GM12874 (cell line): ENCODE measurements around the gene WIZ.

ENCODE experiments used
- TF ChIP-seq, protein P1 (sequence below): IDR thresholded peaks from 2 replicates; pipeline ENCODE4 v1.5.1; 2011; ENCODE audit warnings: low read depth, mild to moderate bottlenecking, control low read depth, low read length, moderate library complexity; ENCODE audit not compliant: insufficient read depth

The WIZ gene

DNA sequence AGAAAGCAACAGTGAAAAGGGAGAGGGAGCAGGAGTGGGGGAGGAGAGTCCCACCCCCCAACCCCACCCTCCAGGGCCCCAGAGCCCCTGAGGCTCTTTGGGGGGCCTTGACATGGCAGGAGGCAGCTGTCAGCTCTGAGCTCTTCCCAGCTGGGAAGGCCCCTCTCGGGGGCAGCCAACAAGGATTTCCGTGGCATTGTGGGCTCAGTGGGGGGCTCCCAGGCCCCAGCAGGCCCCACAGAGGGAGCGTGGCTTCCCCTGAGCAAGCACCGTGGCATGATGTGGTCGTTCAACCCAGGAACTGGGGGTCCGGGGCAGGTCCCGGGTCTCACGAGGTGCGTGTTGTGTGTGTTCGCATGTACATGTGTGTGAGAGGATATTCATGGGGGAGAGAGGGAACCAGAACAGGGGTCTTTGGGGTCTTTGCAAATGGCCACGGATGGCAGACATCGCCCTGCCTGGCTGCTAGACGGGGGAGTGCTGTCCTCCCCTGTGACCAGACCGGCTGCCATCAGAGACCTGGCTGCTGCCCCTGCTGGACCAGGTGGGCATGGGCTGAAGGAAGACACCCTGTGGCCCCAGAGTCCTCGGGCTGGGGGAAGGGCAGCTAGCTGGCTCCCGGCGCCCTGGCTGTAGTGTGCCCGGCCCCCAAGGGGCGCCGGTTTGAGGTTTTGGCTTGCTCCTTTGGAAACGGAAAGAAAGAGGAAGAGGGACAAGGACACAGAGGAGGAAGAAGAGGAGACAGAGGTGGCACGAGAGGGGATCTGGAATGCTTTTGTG lies 27.3 kb downstream of the WIZ start:
- TF ChIP-seq, protein P1, sequence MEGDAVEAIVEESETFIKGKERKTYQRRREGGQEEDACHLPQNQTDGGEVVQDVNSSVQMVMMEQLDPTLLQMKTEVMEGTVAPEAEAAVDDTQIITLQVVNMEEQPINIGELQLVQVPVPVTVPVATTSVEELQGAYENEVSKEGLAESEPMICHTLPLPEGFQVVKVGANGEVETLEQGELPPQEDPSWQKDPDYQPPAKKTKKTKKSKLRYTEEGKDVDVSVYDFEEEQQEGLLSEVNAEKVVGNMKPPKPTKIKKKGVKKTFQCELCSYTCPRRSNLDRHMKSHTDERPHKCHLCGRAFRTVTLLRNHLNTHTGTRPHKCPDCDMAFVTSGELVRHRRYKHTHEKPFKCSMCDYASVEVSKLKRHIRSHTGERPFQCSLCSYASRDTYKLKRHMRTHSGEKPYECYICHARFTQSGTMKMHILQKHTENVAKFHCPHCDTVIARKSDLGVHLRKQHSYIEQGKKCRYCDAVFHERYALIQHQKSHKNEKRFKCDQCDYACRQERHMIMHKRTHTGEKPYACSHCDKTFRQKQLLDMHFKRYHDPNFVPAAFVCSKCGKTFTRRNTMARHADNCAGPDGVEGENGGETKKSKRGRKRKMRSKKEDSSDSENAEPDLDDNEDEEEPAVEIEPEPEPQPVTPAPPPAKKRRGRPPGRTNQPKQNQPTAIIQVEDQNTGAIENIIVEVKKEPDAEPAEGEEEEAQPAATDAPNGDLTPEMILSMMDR: no peak

DNA sequence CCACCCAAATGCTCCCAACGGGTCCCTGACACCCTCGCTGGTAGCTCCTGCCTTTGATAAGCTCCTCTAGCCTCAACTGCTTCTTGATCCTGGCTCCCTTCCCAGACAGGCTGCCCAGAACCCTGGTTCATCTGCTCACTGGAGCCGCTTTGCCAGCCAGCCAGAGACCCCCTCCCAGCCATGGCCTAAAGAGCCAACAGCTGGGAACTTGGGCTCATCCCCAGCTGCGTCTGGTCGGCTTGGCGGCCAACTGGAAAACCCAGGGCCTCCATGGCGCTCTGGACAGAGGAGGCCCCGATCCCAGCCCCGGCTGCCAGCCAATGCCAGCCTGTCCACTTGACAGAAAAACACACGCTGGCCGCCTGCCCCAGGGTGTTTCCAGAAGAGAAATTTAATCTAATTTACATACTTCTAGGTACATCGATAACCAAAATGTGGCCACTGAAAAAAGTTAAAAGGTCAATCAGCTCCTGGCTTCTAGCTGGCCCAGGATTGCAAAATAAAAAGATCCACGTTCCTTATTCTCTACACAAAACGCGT lies 28.0 kb downstream of the WIZ start:
- TF ChIP-seq, protein P1: no peak

DNA sequence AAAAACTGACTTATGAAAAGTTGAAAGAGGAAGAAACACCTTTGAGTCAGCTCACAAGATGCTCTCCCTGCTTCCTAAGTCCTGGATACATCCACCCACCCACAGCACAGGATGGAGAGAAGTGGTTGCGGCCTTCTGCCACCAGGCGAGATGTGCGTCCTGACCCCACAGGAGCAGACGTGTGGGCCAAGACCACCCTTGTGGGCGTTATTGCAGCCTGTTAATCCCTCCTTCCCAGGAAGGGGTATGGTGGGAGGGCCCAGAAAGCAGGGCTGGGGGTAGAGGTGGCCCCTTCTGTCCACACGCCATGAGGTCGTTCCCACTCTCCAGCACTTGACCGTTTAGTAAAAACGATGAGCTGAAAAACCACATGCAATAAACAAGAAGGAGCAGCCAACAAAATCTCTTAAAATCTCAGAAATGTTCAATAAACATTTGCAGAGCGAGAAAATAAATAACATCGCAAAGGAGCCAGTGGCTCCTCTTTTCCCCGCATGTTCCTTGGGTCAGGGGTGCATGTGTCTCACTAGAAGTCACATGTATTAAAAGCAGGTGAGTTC lies 28.5 kb downstream of the WIZ start:
- TF ChIP-seq, protein P1: no peak

DNA sequence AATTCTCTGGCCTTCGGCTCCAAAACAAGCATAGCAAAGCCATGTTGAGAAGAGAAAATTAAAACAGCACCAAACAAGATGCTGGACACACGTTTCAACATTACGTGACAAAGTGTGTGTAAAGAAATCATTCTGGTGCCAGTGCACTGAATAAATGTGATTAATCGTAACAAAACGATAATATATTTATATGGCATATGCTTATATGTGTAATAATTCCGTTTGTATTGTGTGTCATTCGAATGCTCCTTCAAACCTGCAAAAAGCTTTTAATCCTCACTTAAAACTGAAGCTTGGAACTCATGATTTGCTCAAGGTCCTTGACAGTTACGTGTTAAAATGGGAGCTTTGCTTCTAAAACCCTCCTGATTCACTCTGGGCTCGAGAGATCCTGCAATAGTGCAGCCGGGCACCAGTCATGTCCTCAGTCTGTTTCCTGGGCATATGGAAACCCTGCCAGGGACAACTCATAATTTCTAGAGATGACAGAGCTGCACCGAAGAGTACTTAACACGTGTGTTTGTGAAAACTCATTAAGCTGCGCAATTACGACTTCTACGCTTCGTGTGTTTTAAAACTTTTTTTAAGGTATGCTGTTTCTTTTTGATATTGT lies 30.2 kb downstream of the WIZ start:
- TF ChIP-seq, protein P1: no peak

DNA sequence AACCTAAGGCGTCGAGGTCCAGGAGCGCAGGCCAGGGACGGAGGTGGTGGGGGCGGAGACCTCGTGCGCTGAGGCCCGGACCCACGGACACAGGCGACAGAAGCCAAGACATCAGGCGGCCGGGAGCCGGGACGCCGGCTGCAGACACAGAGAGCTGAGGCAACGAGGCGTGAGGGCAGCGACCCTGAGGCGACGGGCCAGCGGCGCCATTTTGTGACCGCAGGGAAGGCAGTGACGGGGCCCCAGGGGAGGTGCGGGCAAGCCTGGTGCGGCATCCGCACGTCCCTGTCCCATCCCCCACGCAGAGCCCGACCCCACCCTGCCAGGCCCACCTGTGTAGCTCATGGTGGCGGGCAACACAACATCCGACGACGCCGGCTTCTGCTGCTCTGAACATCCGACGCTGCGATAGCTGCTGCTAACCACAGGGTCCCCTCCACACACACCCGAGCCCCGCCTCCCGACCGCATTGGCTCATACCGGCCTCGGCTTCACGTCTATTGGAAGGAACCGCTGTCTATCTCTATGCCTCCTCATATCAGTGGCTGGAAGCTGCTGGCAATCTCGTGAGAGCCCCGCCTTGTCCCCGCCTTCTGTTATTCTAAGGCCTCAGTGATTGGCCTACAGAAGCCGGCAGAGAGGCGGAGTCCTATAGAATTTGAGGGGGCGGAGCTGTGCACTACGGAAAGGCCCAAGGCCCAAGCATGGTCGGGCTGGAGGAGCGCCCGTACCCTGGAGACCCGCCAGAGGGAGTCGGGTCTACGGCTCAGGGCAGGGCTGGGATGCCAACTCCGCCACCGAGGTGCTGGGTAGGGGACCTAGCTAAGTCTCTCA lies 31.0 kb downstream of the WIZ start, which contains the start of gene AKAP8L:
TSS of gene AKAP8L (minus strand) at position 410 of the 834 bp plus-strand sequence. CDS start at position 345, 65 bp downstream.
- TF ChIP-seq, protein P1: peak; percentile 82

DNA sequence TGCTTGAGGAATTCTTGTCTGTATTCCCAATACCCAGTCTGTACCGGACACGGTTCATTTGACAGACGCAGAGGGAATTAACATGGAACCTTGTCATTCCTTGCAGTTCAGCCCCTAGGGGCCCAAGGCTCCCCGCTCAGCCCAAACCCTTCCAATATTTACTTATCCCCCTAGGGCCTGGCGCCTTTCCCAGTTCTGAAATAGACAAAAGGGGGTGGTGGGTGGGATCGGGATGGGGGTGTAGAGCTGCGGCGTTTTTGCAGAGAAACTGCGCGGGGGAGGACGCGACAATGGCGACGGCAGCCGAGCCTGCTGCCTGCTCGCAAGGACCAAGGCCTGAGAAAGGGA lies 31.6 kb downstream of the WIZ start:
- TF ChIP-seq, protein P1: no peak

DNA sequence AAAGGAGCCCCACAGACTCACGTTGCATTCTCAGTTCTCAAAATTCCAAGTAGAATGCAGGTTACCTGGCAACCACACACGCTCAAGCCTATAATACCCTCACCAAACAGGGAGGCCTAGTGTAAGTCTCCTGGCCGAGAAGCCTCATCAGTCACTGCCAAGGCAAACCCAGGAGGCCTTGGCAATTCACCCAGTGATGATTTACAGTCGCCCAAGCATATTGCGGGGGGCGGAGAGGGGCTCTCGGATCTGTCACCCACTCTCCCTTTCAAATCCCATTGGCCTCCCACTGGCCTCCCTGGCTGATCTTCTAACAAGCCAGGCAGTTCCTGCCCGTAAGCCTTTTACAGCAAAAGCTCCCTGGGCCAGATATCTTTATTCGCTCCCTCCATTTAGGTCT lies 32.1 kb downstream of the WIZ start:
- TF ChIP-seq, protein P1: no peak
